K562 (cell line): ENCODE measurements around the gene ANKRD13B. TPM values are rescaled to one million over a fixed set of nuclear protein-coding genes. Genes with fewer than 3 reads are reported as not detected.

ENCODE experiments used
- ELF4 ChIP-seq: fragments of 450-650 bp; formaldehyde crosslinking; IDR thresholded peaks from 2 replicates; pipeline ENCODE4 v1.4.0; 2022; ENCODE audit warnings: missing genetic modification characterization
- ERF ChIP-seq: fragments of 450-650 bp; formaldehyde crosslinking; IDR thresholded peaks from 2 replicates; pipeline ENCODE4 v1.4.0; 2020; ENCODE audit warnings: mild to moderate bottlenecking, mixed read lengths
- ESRRA ChIP-seq: fragments of 450-650 bp; IDR thresholded peaks from 2 replicates; pipeline ENCODE4 v1.6.1; 2014; ENCODE audit warnings: low read depth, mild to moderate bottlenecking, moderate library complexity, borderline replicate concordance
- HBP1 ChIP-seq: fragments of 450-650 bp; formaldehyde crosslinking; IDR thresholded peaks from 2 replicates; pipeline ENCODE4 v1.4.0; 2022; ENCODE audit warnings: missing genetic modification characterization
- KHSRP ChIP-seq: fragments of 450-650 bp; IDR thresholded peaks from 2 replicates; pipeline ENCODE4 v1.6.1; 2017
- MAFG ChIP-seq: fragments of 450-650 bp; conservative IDR thresholded peaks from 2 replicates; pipeline ENCODE4 v1.6.1; 2016; ENCODE audit warnings: missing genetic modification characterization, missing compliant biosample characterization
- MAZ ChIP-seq, 2 experiments: fragments of 450-650 bp in 1 of 2; sonication (generic) in 1 of 2; formaldehyde crosslinking; IDR thresholded peaks in 1 of 2; conservative IDR thresholded peaks in 1 of 2; 2 replicates each; pipeline versions ENCODE4 v1.4.0 to v1.5.0; 2020; ENCODE audit warnings: mild to moderate bottlenecking in 1 of 2, missing genetic modification reagents in 1 of 2
- RREB1 ChIP-seq: fragments of 250-450 bp; sonication (Bioruptor Pico); IDR thresholded peaks from 2 replicates; pipeline ENCODE4 v1.4.0; 2020
- SETDB1 ChIP-seq: IDR thresholded peaks from one replicate; pipeline ENCODE4 v1.6.1; 2012; ENCODE audit warnings: low read length, control low read depth, inconsistent platforms
- SIN3B ChIP-seq: fragments of 450-650 bp; IDR thresholded peaks from 2 replicates; pipeline ENCODE4 v1.6.1; 2017; ENCODE audit warnings: low read depth, mild to moderate bottlenecking, moderate library complexity
- SMARCE1 ChIP-seq: fragments of 450-650 bp; IDR thresholded peaks from 2 replicates; pipeline ENCODE4 v1.7.1; 2016; ENCODE audit warnings: mild to moderate bottlenecking
- TSHZ1 ChIP-seq: fragments of 250-450 bp; sonication (Bioruptor Pico); IDR thresholded peaks from 2 replicates; pipeline ENCODE4 v1.4.0; 2020; ENCODE audit warnings: mild to moderate bottlenecking, moderate library complexity
- ZNF133 ChIP-seq: fragments of 250-450 bp; sonication (Bioruptor Pico); IDR thresholded peaks from 2 replicates; pipeline ENCODE4 v1.4.0; 2020; ENCODE audit warnings: mild to moderate bottlenecking
- polyA plus RNA-seq, 8 experiments: library from polyadenylated mRNA; depleted of rRNA in 4 of 8; stranded (reverse) in 5 of 8; unstranded in 3 of 8; fragments of >200 nt; fragmentation: Nextera tagmentation in 2 of 8; fragmentation: Illumina TruSeq in 1 of 8; extraction: Ambion mirVana in 2 of 8; extraction: Trizol in 1 of 8; gene quantifications; 2 replicates each; pipeline versions ENCODE4 v1.2.1 to v1.2.3, GENCODE V29; 2011 to 2014; ENCODE audit warnings: inconsistent platforms in 1 of 8, missing spikeins in 1 of 8
- total RNA-seq, 7 experiments: library from RNA; depleted of rRNA in 6 of 7; stranded (reverse); fragments of >200 nt in 6 of 7; fragmentation: Illumina TruSeq in 2 of 7; extraction: Trizol in 2 of 7; gene quantifications; 2 replicates each; pipeline versions ENCODE4 v1.2.1 to v1.2.3, GENCODE V29; 2011 to 2021; ENCODE audit warnings: low replicate concordance in 1 of 7
- TF ChIP-seq, protein P1 (sequence below): fragments of 150-350 bp; conservative IDR thresholded peaks from 2 replicates; pipeline ENCODE4 v1.6.1; 2014; ENCODE audit warnings: low read length
- TF ChIP-seq, protein P2 (sequence below): sonication (generic); formaldehyde crosslinking; IDR thresholded peaks from 2 replicates; pipeline ENCODE4 v1.8.0; 2022; ENCODE audit warnings: missing genetic modification reagents, mild to moderate bottlenecking, borderline replicate concordance

Gene ANKRD13B
- total and polyA plus RNA-seq, 9 of the 15 experiments (the other 6 are each of a cell fraction or from before 2014, with no cell fraction given), result 0.15 to 28.1 (median 4.6) TPM

DNA sequence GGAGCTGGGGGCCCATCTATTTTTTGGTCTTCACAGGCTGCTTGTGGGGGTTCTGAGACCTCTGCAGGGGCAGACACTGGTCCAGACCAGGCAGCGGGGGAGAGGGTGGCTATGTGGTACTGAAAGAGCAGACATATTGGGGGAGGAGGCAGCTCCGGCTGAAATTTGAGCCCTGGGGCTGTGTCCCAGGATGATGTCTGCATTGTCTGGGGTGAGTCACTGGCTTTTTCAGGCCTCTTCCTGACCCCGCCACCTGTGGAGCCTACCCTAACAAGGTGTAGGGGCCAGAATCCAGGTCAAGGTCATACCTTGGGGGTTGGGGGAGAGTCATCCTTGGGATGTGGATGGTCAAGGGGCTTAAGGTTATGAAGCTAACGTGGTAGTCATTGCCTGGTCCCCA, 27.3 kb downstream of the ANKRD13B start (continued):
- TF ChIP-seq TSHZ1 (CRISPR knock-in tag) (no peak), ESRRA (peak; percentile 69; the same call in 1 of the 2 replicates), SMARCE1 (0 out of 2 replicates have a peak, but pooled peaks have one; percentile 37), ERF (CRISPR knock-in tag) (no peak), SIN3B (no peak), MAFG (tag) (no peak), RREB1 (CRISPR knock-in tag) (no peak), SETDB1 (no peak), MAZ (CRISPR knock-in tag; conservative IDR thresholded peaks at IDR 0.05 in 1 of 2, IDR thresholded peaks at IDR 0.05 in 1 of 2) (no peak), HBP1 (CRISPR knock-in tag) (no peak), ELF4 (no peak), KHSRP (no peak), ZNF133 (CRISPR knock-in tag) (no peak)
- TF ChIP-seq, protein P1, sequence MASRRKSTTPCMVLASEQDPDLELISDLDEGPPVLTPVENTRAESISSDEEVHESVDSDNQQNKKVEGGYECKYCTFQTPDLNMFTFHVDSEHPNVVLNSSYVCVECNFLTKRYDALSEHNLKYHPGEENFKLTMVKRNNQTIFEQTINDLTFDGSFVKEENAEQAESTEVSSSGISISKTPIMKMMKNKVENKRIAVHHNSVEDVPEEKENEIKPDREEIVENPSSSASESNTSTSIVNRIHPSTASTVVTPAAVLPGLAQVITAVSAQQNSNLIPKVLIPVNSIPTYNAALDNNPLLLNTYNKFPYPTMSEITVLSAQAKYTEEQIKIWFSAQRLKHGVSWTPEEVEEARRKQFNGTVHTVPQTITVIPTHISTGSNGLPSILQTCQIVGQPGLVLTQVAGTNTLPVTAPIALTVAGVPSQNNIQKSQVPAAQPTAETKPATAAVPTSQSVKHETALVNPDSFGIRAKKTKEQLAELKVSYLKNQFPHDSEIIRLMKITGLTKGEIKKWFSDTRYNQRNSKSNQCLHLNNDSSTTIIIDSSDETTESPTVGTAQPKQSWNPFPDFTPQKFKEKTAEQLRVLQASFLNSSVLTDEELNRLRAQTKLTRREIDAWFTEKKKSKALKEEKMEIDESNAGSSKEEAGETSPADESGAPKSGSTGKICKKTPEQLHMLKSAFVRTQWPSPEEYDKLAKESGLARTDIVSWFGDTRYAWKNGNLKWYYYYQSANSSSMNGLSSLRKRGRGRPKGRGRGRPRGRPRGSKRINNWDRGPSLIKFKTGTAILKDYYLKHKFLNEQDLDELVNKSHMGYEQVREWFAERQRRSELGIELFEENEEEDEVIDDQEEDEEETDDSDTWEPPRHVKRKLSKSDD, result no peak
- TF ChIP-seq, protein P2, sequence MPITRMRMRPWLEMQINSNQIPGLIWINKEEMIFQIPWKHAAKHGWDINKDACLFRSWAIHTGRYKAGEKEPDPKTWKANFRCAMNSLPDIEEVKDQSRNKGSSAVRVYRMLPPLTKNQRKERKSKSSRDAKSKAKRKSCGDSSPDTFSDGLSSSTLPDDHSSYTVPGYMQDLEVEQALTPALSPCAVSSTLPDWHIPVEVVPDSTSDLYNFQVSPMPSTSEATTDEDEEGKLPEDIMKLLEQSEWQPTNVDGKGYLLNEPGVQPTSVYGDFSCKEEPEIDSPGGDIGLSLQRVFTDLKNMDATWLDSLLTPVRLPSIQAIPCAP (CRISPR knock-in tag), result no peak
